ENCODE measurements around the gene OR8G5.

The OR8G5 gene

DNA sequence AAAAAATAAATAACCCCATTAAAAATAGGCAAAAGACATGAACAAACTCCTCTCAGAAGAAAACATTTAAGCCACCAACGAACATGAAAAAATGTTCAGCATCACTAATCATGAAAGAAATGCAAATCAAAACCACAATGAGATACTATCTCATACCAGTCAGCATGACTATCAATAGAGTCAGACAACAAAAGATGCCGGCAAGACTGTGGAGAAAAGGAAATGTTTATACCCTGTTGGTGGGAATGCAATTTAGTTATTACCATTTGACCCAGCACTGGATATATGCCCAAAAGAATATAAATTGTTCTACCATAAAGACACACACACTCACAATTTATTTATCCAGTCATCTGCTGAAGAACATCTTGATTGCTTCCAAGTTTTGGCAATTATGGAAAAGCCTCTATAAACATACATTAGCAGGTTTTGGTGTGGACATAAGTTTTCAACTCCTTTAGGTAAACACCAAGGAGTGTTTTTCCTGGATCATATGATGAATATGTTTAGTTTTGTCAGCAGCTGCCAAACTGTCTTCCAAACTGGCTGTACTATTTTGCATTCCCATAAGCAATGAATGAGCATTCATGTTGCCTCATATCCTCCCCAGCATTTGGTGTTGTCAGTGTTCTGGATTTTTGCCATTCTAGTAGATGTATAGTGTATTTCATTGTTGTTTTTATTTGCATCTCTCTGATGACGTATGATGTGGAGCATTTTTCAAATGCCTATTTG lies 29.6 kb downstream of the OR8G5 start:
- no peak for DNase-seq (ENCODE audit: low read depth in 2 of 3, low spot score in 2 of 3)

DNA sequence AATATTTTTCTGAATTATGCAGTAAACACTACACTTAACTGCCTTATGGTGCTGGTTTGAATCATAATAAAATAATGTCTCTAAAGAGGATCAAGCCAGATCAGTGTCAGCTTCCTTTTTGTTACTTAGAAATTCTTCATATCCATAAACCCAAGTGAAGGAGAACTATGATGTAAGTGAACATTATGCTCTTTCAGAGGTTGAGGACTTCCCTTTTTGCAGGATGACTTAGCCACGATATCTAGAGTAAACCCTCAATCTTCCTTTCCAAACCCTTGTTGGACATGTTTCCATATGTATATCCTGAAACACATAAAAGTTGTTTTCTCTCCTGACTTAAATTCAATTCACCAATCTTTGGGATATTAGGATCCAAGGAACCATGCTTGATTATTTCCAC lies 38.5 kb downstream of the OR8G5 start:
- DNase-seq (ENCODE audit: low read depth in 2 of 3, low spot score in 2 of 3): no peak

DNA sequence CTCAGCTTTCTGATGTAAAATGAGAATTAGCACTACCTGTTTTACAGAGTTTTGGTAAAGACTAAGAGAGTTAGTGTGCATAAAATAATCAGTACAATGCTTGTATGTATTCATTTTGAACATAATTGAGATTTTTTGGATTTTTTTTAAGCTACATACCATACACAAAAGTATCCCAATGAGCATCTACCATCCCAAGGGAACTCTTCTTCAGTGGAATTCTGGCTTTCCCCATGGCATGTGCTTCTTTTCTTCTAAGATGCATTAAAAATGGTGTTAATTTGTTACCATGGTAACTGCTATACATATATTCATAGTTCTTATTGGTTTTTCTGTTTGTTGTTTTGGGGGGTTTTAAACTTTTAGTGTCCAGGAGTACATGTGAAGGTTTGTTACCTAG lies 39.8 kb downstream of the OR8G5 start:
- DNase-seq (ENCODE audit: low read depth in 2 of 3, low spot score in 2 of 3): no peak

DNA sequence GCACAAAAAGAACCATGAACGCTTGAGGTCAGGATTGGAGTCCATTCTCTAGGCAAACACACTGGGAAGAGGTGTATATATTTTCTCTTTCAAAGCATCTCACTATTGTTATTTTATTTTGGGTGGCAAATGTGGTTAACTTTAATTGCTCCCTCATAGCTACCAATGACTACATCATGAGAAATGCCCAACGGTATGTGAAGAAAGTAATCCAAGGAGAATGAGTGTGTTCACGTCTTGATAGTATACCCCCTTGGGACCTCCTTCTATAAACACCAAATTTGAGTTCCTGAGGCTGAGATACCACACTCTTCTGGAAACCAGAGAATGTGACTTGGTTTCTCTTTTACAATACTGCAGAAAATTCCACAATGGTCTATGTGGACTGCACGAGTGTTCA lies 41.7 kb downstream of the OR8G5 start:
- no peak for DNase-seq (ENCODE audit: low read depth in 2 of 3, low spot score in 2 of 3)

DNA sequence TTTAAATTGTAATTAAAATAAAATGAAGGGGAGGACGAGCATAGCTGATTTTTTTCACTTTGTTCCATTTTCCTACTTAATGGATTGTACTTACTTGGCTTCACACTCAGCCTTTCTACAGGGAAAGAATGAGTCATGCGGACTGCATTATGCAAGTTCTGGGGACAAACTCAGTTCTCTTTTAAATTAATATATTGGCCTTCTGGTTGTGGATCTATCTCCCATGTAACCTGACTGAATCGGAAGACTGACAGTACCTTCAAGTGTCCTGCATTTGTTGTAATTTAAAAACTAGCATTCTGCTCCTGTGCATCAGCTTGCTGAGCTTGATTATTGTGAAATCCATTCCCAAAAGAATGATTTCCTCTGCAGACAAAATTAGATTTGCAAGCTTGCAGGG lies 45.4 kb downstream of the OR8G5 start:
- DNase-seq (ENCODE audit: low read depth in 2 of 3, low spot score in 2 of 3): no peak

DNA sequence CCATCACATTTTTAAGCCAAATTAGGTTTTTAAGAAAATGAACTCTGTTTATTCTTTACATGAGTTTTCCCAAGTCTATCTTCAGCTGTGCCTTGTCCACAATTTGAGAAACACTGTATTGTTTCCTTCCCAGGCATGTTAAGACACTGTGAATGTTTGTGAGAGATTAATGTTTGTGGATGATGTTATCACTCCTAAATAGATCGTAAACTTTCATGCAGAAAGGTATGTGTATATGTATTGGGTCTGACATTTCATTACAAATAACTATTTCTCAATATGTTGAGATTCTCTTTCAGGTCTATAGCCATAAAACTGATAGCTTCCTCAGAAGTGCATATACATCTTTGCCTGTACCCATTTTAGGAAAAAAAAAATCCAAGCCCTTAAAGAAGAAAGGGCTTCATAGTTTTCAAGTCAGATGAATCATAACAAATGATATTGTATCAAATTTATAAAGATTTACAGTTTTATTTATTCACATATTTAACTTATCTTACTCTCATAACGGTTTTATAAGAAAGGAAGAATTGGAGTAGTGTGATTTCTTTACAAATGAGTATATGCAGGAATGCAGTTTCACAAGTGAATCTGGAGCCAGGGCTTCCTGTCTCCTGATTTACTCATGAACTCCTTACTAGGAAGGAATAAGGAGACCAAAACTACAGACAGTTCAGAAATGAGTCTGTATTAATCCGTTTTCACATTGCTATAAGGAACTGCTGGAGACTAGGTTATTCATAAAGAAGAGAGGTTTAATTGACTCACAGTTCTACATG lies 46.4 kb downstream of the OR8G5 start:
- no peak for DNase-seq (ENCODE audit: low read depth in 2 of 3, low spot score in 2 of 3)

DNA sequence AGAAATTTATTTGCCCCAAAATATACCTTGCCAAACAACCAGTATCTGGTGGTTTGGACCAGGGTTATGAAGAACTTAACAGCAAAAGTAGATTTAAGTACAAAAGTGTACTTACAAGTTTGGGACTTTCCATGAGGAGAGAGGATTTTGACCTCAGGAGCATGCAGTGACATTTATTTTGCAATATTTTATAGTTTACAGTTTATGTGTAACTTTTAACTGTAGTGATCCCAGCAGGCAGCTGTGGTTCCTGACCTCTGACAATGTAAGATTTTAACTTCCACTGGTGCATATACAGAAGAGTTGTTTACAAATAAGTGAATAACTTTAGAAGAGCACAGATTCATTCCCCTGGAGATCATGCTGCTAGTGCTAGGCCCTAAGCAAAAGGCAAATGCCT lies 50.9 kb downstream of the OR8G5 start:
- DNase-seq (ENCODE audit: low read depth in 2 of 3, low spot score in 2 of 3): no peak

DNA sequence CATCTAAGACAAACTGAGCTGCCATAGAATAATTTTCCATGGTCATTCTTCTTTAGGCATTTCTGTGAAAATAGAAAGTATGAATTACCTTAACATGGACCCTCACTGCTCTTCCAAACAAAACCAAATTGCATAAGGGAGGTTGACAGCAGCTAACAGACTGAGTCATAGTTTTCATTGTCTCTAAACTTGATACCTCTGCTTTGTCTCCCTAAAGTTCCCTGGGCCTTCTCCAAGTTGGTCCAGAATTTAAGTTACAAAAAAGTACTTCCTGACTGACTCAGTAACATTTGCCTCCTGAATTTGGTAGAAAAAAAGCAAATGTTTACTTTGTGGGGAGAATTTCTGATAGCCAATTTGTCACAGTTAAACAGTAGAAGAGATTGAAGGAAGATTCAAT lies 54.5 kb downstream of the OR8G5 start:
- no peak for DNase-seq (ENCODE audit: low read depth in 2 of 3, low spot score in 2 of 3)

DNA sequence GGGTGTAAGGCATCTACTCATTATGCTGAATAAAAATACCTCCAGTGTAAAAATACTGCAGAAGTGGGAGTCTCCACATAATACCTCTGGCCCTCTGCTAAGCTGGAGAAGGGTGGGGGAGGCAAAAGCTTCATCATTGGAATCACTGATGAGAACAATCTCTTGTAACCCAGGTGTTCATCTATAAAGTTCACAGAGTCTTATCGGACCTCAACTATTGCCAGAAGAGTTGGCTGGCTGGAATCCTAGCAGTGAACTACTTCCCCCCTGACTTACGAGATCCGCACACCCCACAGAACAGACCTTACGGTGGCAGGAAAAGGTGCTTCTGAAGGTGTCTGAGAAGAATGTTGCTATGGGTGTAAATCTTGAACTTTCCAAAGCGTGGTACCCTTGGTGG lies 55.1 kb downstream of the OR8G5 start:
- no peak for DNase-seq (ENCODE audit: low read depth in 2 of 3, low spot score in 2 of 3)

DNA sequence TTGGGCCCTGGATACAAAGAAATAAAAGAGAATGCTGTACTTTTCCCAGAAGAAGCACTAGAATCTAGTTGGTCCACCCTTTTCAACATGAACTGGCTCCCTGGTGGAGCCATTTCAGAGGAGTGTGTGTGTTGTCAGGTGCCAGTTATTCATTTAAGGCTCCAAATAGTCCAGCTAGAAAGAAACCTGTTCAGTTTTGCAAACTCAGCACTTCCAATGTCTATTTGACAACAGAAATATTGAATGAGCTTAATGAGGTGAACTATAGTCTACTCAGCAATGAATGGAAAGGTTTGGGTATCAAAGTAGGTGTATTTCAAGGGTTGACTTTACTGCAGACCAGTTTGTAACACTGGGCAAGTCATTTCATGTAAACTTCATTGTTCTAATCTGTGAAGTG lies 55.5 kb downstream of the OR8G5 start:
- DNase-seq (ENCODE audit: low read depth in 2 of 3, low spot score in 2 of 3): no peak

DNA sequence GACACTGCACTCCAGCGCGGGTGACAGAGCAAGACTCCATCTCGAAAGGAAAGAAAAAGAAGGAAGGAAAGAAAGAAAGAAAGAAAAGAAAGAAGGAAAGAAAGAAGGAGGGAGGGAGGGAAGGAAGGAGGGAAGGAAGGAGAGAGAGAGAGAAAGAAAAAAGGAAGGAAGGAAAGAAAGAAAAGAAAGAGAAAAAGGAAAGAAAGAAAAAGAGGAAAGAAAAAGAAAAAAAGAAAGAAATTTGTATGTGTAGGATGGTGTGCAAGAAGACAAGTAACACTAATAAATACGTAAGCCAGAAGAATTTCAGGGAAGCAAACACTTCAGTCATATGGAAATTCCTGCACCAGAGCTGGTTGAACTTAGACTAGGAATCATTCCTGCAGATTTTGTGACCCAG lies 57.0 kb downstream of the OR8G5 start:
- DNase-seq (ENCODE audit: low read depth in 2 of 3, low spot score in 2 of 3): no peak

DNA sequence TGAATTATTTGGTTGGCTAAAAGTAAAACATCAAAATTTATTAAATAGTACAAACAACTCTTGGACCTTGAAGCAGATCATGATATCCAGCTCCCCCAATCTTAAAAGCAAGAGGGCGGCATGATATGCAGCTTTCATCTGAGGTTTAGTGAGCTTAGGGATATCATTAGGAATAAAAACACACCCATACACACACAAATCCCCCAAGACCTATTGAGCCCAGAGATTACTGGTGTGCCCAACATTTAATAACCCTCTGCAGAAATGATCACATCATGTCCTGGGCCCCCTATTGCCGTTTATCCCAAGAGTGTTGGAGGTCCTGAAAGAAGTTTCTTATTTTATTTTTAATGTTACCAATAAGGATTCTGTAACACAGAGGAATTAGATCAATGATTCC lies 57.7 kb downstream of the OR8G5 start, which contains the start of gene OR8D1:
OR8D1 (minus strand) TSS at position 101 of the 400 bp plus-strand sequence. CDS start 3,183 bp downstream, outside the sequence.
- no peak for DNase-seq (ENCODE audit: low read depth in 2 of 3, low spot score in 2 of 3)

DNA sequence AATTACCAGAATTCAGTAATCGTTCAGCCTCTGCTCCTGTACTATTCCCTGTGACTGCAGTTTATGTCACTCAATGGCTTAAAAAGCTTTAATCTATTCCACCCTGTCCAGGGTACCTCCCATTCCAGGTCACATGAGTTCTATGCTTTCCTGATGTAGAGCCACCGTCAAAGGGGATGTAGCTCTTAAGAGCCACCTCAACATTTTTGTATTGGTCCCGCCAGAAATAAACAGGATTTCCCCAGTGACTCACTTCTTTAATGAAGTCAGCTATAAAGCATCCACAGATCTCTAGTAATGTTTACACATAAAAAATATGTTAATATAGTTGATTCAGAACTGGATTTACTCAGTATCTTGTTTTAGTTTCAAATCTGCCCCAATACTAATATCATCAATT lies 58.9 kb downstream of the OR8G5 start:
- DNase-seq (ENCODE audit: low read depth in 2 of 3, low spot score in 2 of 3): no peak

All from activated CD8-positive, alpha-beta memory T cell treated with anti-CD3 and anti-CD28 coated beads for 48 hours (primary cell).